ENCODE data around the gene FAM83C. TPM values are rescaled to one million over a fixed set of nuclear protein-coding genes. Genes with fewer than 3 reads are reported as not detected.
A peak's percentile ranks its signal among the peaks of the same experiment; 100 is the strongest.

FAM83C gene
- not detected for total RNA-seq
- polyA plus RNA-seq, result under 1 TPM in 2 of 3 donors, not detected in 1; under 0.01 to 0.03 TPM

DNA sequence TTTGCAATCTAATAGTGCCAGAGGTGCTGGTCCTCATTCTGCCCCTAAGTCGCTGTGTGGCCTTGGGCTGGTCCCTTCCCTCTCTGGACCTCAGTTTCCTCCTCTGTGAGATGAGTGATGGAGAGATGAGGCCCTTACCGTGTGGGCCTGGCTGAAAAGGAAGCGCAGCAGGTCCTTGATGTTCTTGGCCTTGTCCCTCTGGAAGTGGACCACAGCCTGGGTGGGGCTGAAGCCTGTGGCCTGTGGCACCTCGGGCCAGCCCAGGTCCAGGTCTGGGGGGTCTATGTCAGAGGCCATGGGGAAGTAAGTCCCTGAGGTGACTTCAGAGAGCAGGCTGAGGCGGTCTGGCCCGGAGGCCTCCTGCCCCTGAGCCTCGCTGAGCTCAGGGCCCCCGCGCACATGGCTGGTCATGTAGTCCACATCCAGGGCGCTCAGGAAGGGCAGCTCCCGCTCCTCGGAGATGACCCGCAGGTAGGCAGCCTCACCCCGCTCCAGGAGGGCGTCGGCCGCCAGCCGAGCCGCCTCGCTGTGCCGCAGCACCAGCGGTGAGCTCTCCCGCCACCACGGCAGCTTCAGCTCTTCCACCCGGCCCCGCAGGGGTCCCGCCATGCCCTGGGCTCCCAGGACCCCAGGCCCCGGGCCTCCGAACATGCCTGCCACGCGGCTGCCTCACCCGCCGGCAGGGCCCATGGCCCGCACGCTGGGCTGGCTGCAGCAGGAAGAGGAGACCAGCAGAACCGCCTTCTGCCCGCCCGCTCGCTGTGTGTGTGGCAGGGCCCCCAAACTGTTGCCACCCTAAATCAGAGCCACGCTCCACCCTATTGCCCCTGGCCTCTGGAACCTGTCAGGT lies at the start of gene FAM83C:
FAM83C (minus strand) TSS at position 772 of the 850 bp plus-strand sequence; CDS start at position 651, 121 bp downstream.
- Histone ChIP-seq H3K27ac (no peak within 1 kb of the TSS), H3K9me3 (no peaks in the 10 kb centered on the region), H3K36me3 (no peaks in the 10 kb centered on the region), H3K4me3 (no peak within 1 kb of the TSS), H3K27me3 (peaks cover 0 to 4% (median 0%) of the 10 kb centered on the region in 3 donors), H3K4me1 (no peaks in the 10 kb centered on the region)
- intact Hi-C loops (cut with DNase I), result no loop called here
- DNase-seq, result no peak
- 79% methylated on average over 40 of the region's 40 CpGs for whole genome bisulfite sequencing, 2 donors
- TF ChIP-seq EP300 (IDR thresholded peaks at IDR 0.05), result no peak
- TF ChIP-seq POLR2A (IDR thresholded peaks at IDR 0.05), result no peak
- TF ChIP-seq POLR2AphosphoS5 (IDR thresholded peaks at IDR 0.05), result no peak
- TF ChIP-seq, protein P1, sequence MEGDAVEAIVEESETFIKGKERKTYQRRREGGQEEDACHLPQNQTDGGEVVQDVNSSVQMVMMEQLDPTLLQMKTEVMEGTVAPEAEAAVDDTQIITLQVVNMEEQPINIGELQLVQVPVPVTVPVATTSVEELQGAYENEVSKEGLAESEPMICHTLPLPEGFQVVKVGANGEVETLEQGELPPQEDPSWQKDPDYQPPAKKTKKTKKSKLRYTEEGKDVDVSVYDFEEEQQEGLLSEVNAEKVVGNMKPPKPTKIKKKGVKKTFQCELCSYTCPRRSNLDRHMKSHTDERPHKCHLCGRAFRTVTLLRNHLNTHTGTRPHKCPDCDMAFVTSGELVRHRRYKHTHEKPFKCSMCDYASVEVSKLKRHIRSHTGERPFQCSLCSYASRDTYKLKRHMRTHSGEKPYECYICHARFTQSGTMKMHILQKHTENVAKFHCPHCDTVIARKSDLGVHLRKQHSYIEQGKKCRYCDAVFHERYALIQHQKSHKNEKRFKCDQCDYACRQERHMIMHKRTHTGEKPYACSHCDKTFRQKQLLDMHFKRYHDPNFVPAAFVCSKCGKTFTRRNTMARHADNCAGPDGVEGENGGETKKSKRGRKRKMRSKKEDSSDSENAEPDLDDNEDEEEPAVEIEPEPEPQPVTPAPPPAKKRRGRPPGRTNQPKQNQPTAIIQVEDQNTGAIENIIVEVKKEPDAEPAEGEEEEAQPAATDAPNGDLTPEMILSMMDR (IDR thresholded peaks at IDR 0.05), result no peak

DNA sequence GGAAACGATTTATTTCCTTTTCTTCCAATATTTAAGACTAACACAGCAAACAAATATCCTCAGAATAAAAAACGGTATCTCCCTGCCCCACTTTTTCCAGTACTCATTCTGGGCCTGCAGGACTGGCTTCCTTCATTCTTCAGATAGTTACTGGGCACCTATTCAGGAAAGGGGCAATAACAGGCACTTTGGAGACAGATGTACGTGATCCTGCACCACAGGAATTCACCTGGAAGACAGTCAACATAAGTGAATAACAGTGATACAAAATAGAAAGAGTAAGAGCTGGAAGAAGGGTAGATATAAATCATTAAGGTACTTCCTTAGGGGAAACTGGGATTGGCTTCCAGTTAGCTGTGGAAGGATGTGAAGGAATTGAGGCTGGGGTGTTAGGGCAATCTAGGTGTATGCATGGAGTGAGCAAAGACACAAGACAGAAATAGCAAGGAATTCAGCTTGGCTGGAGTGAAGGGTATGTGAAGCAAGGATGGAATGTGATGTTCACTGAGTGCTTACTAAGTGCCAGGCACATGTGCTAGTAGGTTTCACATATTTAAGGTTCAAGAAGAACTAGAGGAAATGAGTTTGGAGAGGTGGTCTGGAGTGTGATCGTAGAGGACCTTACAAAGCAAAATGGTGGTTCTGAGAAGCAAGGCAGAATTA lies 49.3 kb upstream of the FAM83C start:
- peaks cover 3 to 32% (median 14%) of the 10 kb centered on the region in 4 donors for H3K36me3 ChIP-seq
- no peak overlapping the region for H3K4me3 ChIP-seq
- 83 to 85% methylated on average over 4 of the region's 4 CpGs for WGBS, 2 donors
- peak overlapping the region; percentile 57 to 82 (median 68) for H3K27ac ChIP-seq
- H3K9me3 ChIP-seq, result no peaks in the 10 kb centered on the region
- DNase-seq, result no peak
- peaks cover 0 to 65% (median 55%) of the 10 kb centered on the region in 4 donors for H3K4me1 ChIP-seq
- intact Hi-C loops (cut with DNase I), result loop anchor here (5.0 kb wide), 1 partner anchor 34 kb away; no protein-coding TSS in a partner anchor
- TF ChIP-seq POLR2A (IDR thresholded peaks at IDR 0.05) (no peak), POLR2AphosphoS5 (IDR thresholded peaks at IDR 0.05) (no peak), EP300 (IDR thresholded peaks at IDR 0.05) (no peak)
- TF ChIP-seq, protein P1 (IDR thresholded peaks at IDR 0.05), result no peak
- no peaks in the 10 kb centered on the region for H3K27me3 ChIP-seq

DNA sequence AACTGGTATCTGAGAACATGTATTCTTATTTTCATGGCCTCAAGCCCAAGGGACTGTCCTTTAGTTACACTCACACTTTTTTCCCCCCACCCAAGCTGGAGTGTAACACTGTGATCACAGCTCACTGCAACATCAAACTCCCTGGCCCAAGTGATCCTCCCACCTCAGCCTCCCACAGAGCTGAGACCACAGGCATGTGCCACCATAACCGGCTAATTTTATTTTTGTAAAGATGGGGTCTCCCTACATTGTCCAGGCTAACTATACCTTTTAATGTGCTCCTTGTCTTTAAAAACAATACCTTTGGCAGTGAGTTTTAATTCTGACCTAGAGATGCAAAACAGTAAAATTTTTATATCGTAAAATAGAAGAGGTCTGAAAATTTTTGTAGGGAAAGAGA lies 48.2 kb upstream of the FAM83C start:
- H3K36me3 ChIP-seq, result peaks cover 0 to 22% (median 5%) of the 10 kb centered on the region in 4 donors
- no peaks in the 10 kb centered on the region for H3K9me3 ChIP-seq
- H3K4me3 ChIP-seq, result no peak overlapping the region
- no peak for DNase-seq
- peaks cover 0 to 76% (median 62%) of the 10 kb centered on the region in 4 donors for H3K4me1 ChIP-seq
- WGBS, 2 donors, result 94 to 99% methylated on average over 2 of the region's 2 CpGs
- peak overlapping the region; percentile 38 to 82 (median 68) for H3K27ac ChIP-seq
- no peak for TF ChIP-seq EP300 (IDR thresholded peaks at IDR 0.05)
- TF ChIP-seq, protein P1 (IDR thresholded peaks at IDR 0.05), result no peak
- no peak for TF ChIP-seq POLR2A (IDR thresholded peaks at IDR 0.05)
- TF ChIP-seq POLR2AphosphoS5 (IDR thresholded peaks at IDR 0.05), result no peak
- H3K27me3 ChIP-seq, result no peaks in the 10 kb centered on the region
- intact Hi-C loops (cut with DNase I), result loop anchor here (5.0 kb wide), 1 partner anchor 33 kb away; no protein-coding TSS in a partner anchor

DNA sequence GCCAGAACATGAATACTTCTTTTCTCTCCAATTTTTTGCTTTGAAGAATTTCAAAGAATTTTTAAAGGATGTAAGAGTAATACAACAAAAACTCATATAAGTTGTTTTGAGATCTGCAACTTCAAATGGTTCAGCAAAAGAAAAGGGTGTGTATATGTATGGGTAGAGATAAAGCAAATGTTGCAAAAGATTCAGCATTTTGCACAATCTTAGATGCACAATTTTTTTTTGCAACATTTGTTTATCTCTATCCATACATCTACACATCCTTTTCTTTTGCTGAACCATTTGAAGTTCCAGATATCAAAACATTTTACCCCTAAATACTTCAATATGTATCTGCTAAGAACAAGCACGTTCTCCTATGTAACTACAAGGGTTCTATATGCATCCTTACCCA lies 47.4 kb upstream of the FAM83C start:
- DNase-seq, result no peak
- TF ChIP-seq POLR2A (IDR thresholded peaks at IDR 0.05) (no peak), EP300 (IDR thresholded peaks at IDR 0.05) (no peak), POLR2AphosphoS5 (IDR thresholded peaks at IDR 0.05) (no peak)
- TF ChIP-seq, protein P1 (IDR thresholded peaks at IDR 0.05), result no peak
- WGBS, 2 donors, result 92 to 93% methylated on average over 1 of the region's 1 CpG
- intact Hi-C loops (cut with DNase I), result loop anchor here (5.0 kb wide), 1 partner anchor 32 kb away; no protein-coding TSS in a partner anchor
- Histone ChIP-seq H3K27me3 (no peaks in the 10 kb centered on the region), H3K9me3 (no peaks in the 10 kb centered on the region), H3K27ac (peak overlapping the region; percentile 53 to 82 (median 74)), H3K4me1 (peaks cover 0 to 82% (median 66%) of the 10 kb centered on the region in 4 donors), H3K4me3 (no peak overlapping the region), H3K36me3 (peaks cover 0 to 14% (median 5%) of the 10 kb centered on the region in 4 donors)
